B cell (primary cell): ENCODE results near the gene UGGT1. TPM values are rescaled to one million over a fixed set of nuclear protein-coding genes. Genes with fewer than 3 reads are reported as not detected.
"Not testable (repeated sequence)": the region's sequence is repeated elsewhere in the genome, so short reads cannot be mapped to it uniquely, and the experiment has no call there.

Experiments
- ATAC-seq: fragments of 200-7000 bp; cut with Tn5 transposase; one replicate; pipeline ENCODE4 v1.10.0; 2021; ENCODE audit warnings: low read depth, mild to moderate bottlenecking, moderate number of reproducible peaks, moderate library complexity
- CTCF ChIA-PET: fragments of 350-600 bp; sonication (Branson Sonifier 250); formaldehyde crosslinking; loops from one replicate; lab custom pipeline; 2021; ENCODE audit warnings: antibody characterized with exemption, inconsistent platforms; lab: Charles Lee
- POLR2A ChIA-PET: fragments of 350-600 bp; sonication (Branson Sonifier 250); formaldehyde crosslinking; loops from one replicate; lab custom pipeline; 2021; ENCODE audit warnings: antibody characterized with exemption; lab: Charles Lee
- DNase-seq: peaks from one replicate; pipeline ENCODE4 v3.0.0; 2013
- H2AFZ ChIP-seq: 2 replicates; pipeline ENCODE4 v1.6.1; 2012; ENCODE audit warnings: mild to moderate bottlenecking, low read depth, low read length; ENCODE audit not compliant: insufficient read depth, poor library complexity, severe bottlenecking
- H3K27ac ChIP-seq, 2 donors: 1 replicate in 1 of 2; 2 replicates in 1 of 2; pipeline ENCODE4 v1.5.1; 2012 to 2013; ENCODE audit warnings: low read length in 2 of 2, mild to moderate bottlenecking in 2 of 2, moderate library complexity in 1 of 2
- H3K27me3 ChIP-seq, 4 experiments: fragments of 200-600 bp in 1 of 4; sonication (generic) in 1 of 4; replicated peaks in 1 of 4; 1 replicate in 2 of 4; 2 replicates in 2 of 4; pipeline versions ENCODE4 v1.6.1 to v1.7.0; 2013 to 2016; ENCODE audit warnings: low read length in 3 of 4, mild to moderate bottlenecking in 2 of 4, mixed read lengths in 1 of 4, moderate library complexity in 1 of 4; ENCODE audit not compliant: insufficient read depth in 4 of 4, control insufficient read depth in 3 of 4; ENCODE audit errors: control extremely low read depth in 1 of 4
- H3K36me3 ChIP-seq, 2 experiments: replicated peaks in 1 of 2; 1 replicate in 1 of 2; 2 replicates in 1 of 2; pipeline versions ENCODE4 v1.6.1 to v1.7.1; 2013; ENCODE audit warnings: low read length in 1 of 2; ENCODE audit not compliant: insufficient read depth in 2 of 2, control insufficient read depth in 1 of 2; ENCODE audit errors: control extremely low read depth in 1 of 2, extremely low read depth in 1 of 2
- H3K4me1 ChIP-seq, 2 donors: fragments of 200-600 bp in 1 of 2; sonication (generic) in 1 of 2; 1 replicate in 1 of 2; 2 replicates in 1 of 2; pipeline versions ENCODE4 v1.5.1 to v1.6.1; 2013 to 2017; ENCODE audit warnings: low read length in 2 of 2; ENCODE audit not compliant: control insufficient read depth in 2 of 2, insufficient read depth in 2 of 2
- H3K4me2 ChIP-seq: replicated peaks from 2 replicates; pipeline ENCODE3; 2012; ENCODE audit warnings: mild to moderate bottlenecking, low read depth, low read length; ENCODE audit not compliant: poor library complexity, severe bottlenecking
- H3K4me3 ChIP-seq, 5 experiments: fragments of 200-600 bp in 1 of 5; sonication (generic) in 1 of 5; 1 replicate in 3 of 5; 2 replicates in 2 of 5; pipeline versions ENCODE4 v1.5.1 to v1.7.0; 2011 to 2016; ENCODE audit warnings: low read length in 4 of 5, mild to moderate bottlenecking in 4 of 5, low read depth in 2 of 5, control low read depth in 1 of 5, moderate library complexity in 1 of 5; ENCODE audit not compliant: insufficient read depth in 1 of 5; ENCODE audit errors: control extremely low read depth in 1 of 5, extremely low read depth in 1 of 5
- H3K79me2 ChIP-seq: fragments of 200-600 bp; sonication (generic); one replicate; pipeline ENCODE4 v1.6.0; 2016; ENCODE audit warnings: low read length; ENCODE audit not compliant: control insufficient read depth, insufficient read depth
- H3K9ac ChIP-seq: fragments of 200-600 bp; sonication (generic); 2 replicates; pipeline ENCODE4 v1.6.1; 2017; ENCODE audit warnings: mild to moderate bottlenecking, low read length, moderate library complexity
- H3K9me3 ChIP-seq, 3 donors: one replicate each; pipeline versions ENCODE4 v1.6.1 to v1.7.1; 2013; ENCODE audit warnings: low read length in 2 of 3; ENCODE audit not compliant: control insufficient read depth in 2 of 3, insufficient read depth in 1 of 3; ENCODE audit errors: control extremely low read depth in 1 of 3
- H4K20me1 ChIP-seq: 2 replicates; pipeline ENCODE4 v1.6.0; 2012; ENCODE audit warnings: mild to moderate bottlenecking, low read length; ENCODE audit not compliant: insufficient read depth, control insufficient read depth, poor library complexity, severe bottlenecking
- H3K27ac Mint-ChIP-seq: one replicate; pipeline ENCODE4 v1.8.0; 2021; ENCODE audit warnings: mixed read lengths
- H3K27me3 Mint-ChIP-seq: one replicate; pipeline ENCODE4 v1.8.0; 2021; ENCODE audit warnings: mixed read lengths
- H3K4me1 Mint-ChIP-seq: one replicate; pipeline ENCODE4 v1.8.0; 2021; ENCODE audit warnings: mixed read lengths
- H3K4me3 Mint-ChIP-seq: one replicate; pipeline ENCODE4 v1.8.0; 2021; ENCODE audit warnings: mixed read lengths
- H3K9me3 Mint-ChIP-seq: one replicate; pipeline ENCODE4 v1.8.0; 2022; ENCODE audit warnings: mixed read lengths; ENCODE audit not compliant: insufficient read depth
- CTCF ChIP-seq: fragments of 200-600 bp; IDR thresholded peaks from one replicate; pipeline ENCODE4 v1.8.0; 2022; ENCODE audit warnings: antibody characterized with exemption, mild to moderate bottlenecking
- EZH2 ChIP-seq: IDR thresholded peaks from 2 replicates; pipeline ENCODE4 v1.6.1; 2012; ENCODE audit warnings: borderline replicate concordance, low read depth, mild to moderate bottlenecking, moderate library complexity, low read length; ENCODE audit not compliant: insufficient read depth, poor library complexity, severe bottlenecking
- WGBS: methylation state at CpG from one replicate; pipeline ENCODE4 v1.1.5; 2013; ENCODE audit warnings: missing lambda C conversion rate; ENCODE audit not compliant: insufficient coverage; 5-methylcytosine and 5-hydroxymethylcytosine counted together
- intact Hi-C: fragments of 100-400 bp; cut with micrococcal nuclease; formaldehyde crosslinking; loops from one replicate; pipeline ENCODE4 v1.10.0; 2022
- polyA plus RNA-seq: library from polyadenylated mRNA; depleted of rRNA; stranded (reverse); fragments of >200 nt; gene quantifications from 2 replicates; pipeline ENCODE4 v1.2.3, GENCODE V29; 2012
- total RNA-seq, 2 donors: library from RNA; stranded (reverse); fragments of 120-200 nt in 1 of 2; gene quantifications; 1 replicate in 1 of 2; 2 replicates in 1 of 2; pipeline versions ENCODE4 v1.2.3 to v1.2.4, GENCODE V29; 2013 to 2022

The UGGT1 gene
- total and polyA plus RNA-seq, 2 donors (not counting 1 experiment from before 2014, with no cell fraction given), result 8.5 to 44.1 TPM

GRCh38 chr2:128170776-128171175 lies 79.8 kb downstream of the UGGT1 start:
- H4K20me1 ChIP-seq, result no peaks in the 10 kb centered on the region
- H3K4me2 ChIP-seq, result no peak overlapping the region
- H3K9ac ChIP-seq, result no peak overlapping the region
- H3K4me3 ChIP-seq, result no peak overlapping the region
- CTCF ChIA-PET, result no interaction called here
- no peaks in the 10 kb centered on the region for H3K79me2 ChIP-seq
- peaks cover 7 to 87% of the 10 kb centered on the region in 2 experiments for H3K36me3 ChIP-seq
- no peaks in the 10 kb centered on the region for H3K4me1 ChIP-seq
- TF ChIP-seq EZH2 (no peak), CTCF (no peak)
- Mint-ChIP-seq H3K27ac (no peak overlapping the region), H3K4me1 (peaks cover 2% of the 10 kb centered on the region), H3K27me3 (no peaks in the 10 kb centered on the region), H3K4me3 (no peak overlapping the region), H3K9me3 (no peaks in the 10 kb centered on the region)
- intact Hi-C loops, result loop anchor here (10.0 kb wide), 1 partner anchor 1684 kb away; no protein-coding TSS in a partner anchor
- H3K9me3 ChIP-seq, result no peaks in the 10 kb centered on the region
- no peak for DNase-seq
- ATAC-seq, result no peak
- H3K27me3 ChIP-seq, result no peaks in the 10 kb centered on the region
- POLR2A ChIA-PET, result no interaction called here
- no peak overlapping the region for H2AFZ ChIP-seq
- WGBS, result 79% methylated on average over 3 of the region's 6 CpGs
- H3K27ac ChIP-seq, result no peak overlapping the region

GRCh38 chr2:128172191-128172590 lies 81.2 kb downstream of the UGGT1 start:
- Mint-ChIP-seq H3K27ac (no peak overlapping the region), H3K9me3 (no peaks in the 10 kb centered on the region), H3K4me3 (no peak overlapping the region), H3K4me1 (peaks cover 2% of the 10 kb centered on the region), H3K27me3 (no peaks in the 10 kb centered on the region)
- 100% methylated on average over 2 of the region's 5 CpGs for WGBS
- Histone ChIP-seq H3K9me3 (no peaks in the 10 kb centered on the region), H3K4me3 (no peak overlapping the region), H3K79me2 (no peaks in the 10 kb centered on the region), H3K27me3 (no peaks in the 10 kb centered on the region), H2AFZ (no peak overlapping the region), H3K4me2 (no peak overlapping the region), H3K27ac (no peak overlapping the region), H3K36me3 (peaks cover 7 to 86% of the 10 kb centered on the region in 2 experiments), H4K20me1 (no peaks in the 10 kb centered on the region), H3K9ac (no peak overlapping the region), H3K4me1 (no peaks in the 10 kb centered on the region)
- intact Hi-C loops, result loop anchor here (10.0 kb wide), 1 partner anchor 1683 kb away; no protein-coding TSS in a partner anchor
- ChIA-PET CTCF (no interaction called here), POLR2A (no interaction called here)
- DNase-seq, result no peak
- ATAC-seq, result no peak
- TF ChIP-seq CTCF (no peak), EZH2 (no peak)

- H3K4me2 ChIP-seq, H3K9ac ChIP-seq, H3K4me1 Mint-ChIP-seq, POLR2A ChIA-PET, H3K4me3 ChIP-seq, H3K4me3 Mint-ChIP-seq, ATAC-seq, H4K20me1 ChIP-seq, H3K9me3 ChIP-seq, H3K27ac ChIP-seq, H3K27me3 Mint-ChIP-seq, H3K4me1 ChIP-seq, H2AFZ ChIP-seq, H3K27ac Mint-ChIP-seq, H3K79me2 ChIP-seq, DNase-seq, H3K27me3 ChIP-seq, H3K9me3 Mint-ChIP-seq: not testable (repeated sequence)
- intact Hi-C loops, result loop anchor here (10.0 kb wide), 1 partner anchor 1681 kb away; no protein-coding TSS in a partner anchor
- CTCF ChIA-PET, result interaction anchor here (0.9 kb wide), 1 partner anchor 60 kb away, joined by 3 read pairs; no protein-coding TSS in a partner anchor
- WGBS, result 100% methylated on average over 2 of the region's 4 CpGs
- H3K36me3 ChIP-seq, result peaks cover 7 to 86% of the 10 kb centered on the region in 2 experiments
These were observed 83.1 kb downstream of the UGGT1 start for GRCh38 chr2:128174067-128174466.
